Posterior vena cava (tissue), 2 donors: Measurements from ENCODE around the gene ZNF688. TPM values are rescaled to one million over a fixed set of nuclear protein-coding genes. Genes with fewer than 3 reads are reported as not detected.
A peak's percentile ranks its signal among the peaks of the same experiment; 100 is the strongest.
"Not testable (repeated sequence)": the region's sequence is repeated elsewhere in the genome, so short reads cannot be mapped to it uniquely, and the experiment has no call there.

ENCODE experiments used
- DNase-seq: peaks from one replicate; pipeline ENCODE4 v3.0.0-alpha.2; 2020; ENCODE audit warnings: low spot score
- intact Hi-C, 2 donors: fragments of 100-400 bp; cut with DNase I; formaldehyde crosslinking; loops; one replicate each; pipeline versions ENCODE4 v1.14.1 to v1.14.2; 2022 to 2023
- total RNA-seq, 2 donors: library from RNA; stranded (reverse); fragmentation: NEBNext Ultra II Directional; extraction: Animal tissue kit (Norgen Biotek cat#: 25700); gene quantifications; one replicate each; pipeline ENCODE4 v1.2.1, GENCODE V29; 2021
- donor health status: DM: yes; HTN: yes; CAD: no.
- donor health status: DM: yes; HTN: yes; CAD: no.

ZNF688 gene
- total RNA-seq, 2 donors from 2014 or later, result 8.8 to 10.8 TPM

DNA sequence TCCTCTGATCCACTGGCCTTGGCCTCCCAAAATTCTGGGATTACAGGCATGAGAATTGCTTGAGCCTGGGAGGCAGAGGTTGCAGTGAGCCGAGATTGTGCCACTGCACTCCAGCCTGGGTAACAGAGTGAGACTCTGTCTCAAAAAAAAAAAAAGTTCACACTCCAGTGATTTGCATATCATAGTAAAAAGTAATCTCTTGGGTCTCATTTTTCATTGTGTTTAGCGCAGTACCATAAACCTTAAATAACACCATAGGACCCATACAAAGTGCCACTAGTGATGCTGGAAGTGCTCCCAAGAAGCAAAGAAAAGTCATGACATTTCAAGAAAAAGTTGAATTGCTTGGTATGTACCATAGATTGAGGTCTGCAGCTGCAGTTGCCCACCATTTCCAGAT lies 18.1 kb upstream of the ZNF688 start:
- intact Hi-C loops, result loop anchor here (10.0 kb wide), 2 partner anchors 45 to 65 kb away; partner anchors contain the start of gene ZNF768 (in 1 of the 2)
- not testable (repeated sequence) for DNase-seq

DNA sequence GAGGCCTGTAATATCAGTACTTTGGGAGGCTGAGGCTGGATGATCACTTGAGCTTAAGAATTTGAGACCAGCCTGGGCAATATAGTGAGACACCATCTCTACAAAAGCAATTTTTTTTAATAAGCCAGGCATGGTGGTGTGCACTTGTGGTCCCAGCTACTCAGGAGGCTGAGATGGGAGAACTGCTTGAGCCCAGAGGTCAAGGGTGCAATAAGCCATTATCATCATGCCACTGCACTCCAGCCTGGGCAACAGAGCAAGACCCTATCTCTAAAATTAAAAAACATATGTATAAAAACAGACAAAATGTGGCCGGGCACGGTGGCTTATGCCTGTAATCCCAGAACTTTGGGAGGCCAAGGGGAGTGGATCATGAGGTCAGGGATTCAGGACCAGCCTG lies 17.1 kb upstream of the ZNF688 start:
- DNase-seq, result no peak
- intact Hi-C loops, result loop anchor here (10.0 kb wide), 2 partner anchors 46 to 64 kb away; partner anchors contain the start of gene ZNF768 (in 1 of the 2)

DNA sequence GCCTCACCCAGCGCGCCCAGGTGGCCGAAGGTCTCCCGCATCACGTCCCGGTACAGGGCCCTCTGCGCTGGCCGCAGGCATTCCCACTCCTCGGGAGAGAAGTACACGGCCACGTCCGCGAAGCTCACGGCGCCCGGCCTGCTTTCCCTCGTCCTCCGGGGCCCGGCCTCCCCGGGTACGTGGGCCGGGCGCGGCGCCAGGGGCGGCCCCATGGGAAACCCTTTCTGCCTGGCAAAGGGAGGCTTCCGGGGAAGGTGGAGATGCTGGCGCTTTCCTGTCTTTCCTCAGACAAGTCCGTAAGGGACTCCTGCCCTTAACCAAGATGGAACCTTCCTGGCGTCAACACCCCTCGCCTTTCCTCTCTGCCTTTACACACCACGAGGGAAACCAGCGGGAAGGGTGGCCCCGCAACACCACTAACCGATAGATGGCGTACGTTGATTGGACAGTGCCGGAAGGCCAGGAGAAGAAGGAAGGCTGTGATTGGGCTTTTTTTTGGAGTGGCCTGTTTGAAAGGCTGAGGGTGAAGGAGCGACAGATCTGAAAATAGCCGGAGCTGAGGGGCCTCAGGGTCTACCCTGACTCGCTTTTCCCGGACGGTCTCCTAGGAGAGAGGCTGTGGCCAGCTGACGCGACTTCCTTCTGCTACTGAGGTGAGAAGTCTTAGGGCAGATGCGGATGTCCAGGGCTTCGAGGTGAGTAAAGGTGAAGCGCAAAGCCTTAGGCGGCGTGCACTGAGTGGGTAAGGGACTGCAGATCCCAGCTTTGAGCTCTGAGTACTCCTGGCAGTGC lies 14.1 kb upstream of the ZNF688 start, which contains the start of gene ZNF785:
ZNF785 (minus strand) TSS at position 298 of the 792 bp plus-strand sequence; CDS start at position 212, 86 bp downstream.
- peak; percentile 97 for DNase-seq
- intact Hi-C loops, result loop anchor here (10.0 kb wide), 2 partner anchors 49 to 61 kb away; partner anchors contain the start of gene ZNF768 (in 1 of the 2)

DNA sequence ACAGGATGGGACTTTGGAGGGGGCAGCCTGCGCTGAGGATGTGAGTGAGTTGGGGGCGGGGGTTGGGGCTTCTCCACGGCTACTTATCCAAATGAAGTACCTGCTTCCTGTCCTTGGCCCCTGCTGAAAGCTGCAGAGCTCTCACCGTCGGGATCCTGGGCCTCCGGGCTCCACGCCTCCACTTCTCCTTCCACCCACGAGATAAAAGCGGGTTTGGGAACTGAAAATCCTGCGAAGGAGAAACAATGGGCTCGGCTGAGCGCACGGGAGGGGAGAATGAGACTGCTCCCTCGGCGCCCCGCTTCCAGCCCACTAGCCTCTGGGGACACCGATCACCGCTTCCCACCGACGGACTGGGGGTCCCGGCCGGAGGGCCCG lies 13.5 kb upstream of the ZNF688 start:
- intact Hi-C loops, result loop anchor here (10.0 kb wide), 2 partner anchors 50 to 60 kb away; partner anchors contain the start of gene ZNF768 (in 1 of the 2)
- no peak for DNase-seq

DNA sequence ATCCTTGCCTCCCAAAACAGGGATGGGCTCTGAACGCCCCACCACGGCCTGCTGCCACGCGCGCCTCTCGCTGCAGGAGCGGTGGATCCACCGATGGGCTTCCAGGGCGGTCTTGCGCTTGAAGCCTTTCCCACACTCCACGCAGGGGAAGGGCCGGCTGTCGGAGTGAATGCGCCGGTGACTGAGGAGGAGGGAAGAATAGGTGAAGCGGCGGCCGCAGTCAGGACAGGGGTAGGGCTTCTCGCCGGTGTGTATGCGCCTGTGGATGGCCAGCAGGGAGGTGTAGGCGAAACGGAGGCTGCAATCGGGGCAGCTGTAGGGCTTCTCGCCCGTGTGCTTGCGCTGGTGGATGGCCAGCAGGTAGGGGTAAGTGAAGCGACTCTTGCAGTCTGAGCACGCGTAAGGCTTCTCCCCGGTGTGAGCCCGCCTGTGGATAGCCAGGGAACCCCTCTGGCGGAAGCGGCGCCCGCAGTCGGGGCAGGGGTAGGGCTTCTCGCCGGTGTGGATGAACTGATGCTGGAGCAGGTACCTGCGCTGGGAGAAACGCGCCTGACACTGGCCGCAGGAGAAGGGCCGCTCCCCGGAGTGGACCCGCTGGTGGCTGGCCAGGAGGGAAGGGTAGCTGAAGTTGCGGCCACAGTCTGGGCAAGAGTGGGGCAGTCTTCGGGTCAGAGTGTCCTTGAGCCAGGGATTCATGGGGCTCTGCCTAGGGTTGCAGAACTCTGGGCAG lies 11.3 kb upstream of the ZNF688 start:
- intact Hi-C loops, result loop anchor here (10.0 kb wide), 2 partner anchors 52 to 58 kb away; partner anchors contain the start of gene ZNF768 (in 1 of the 2)
- no peak for DNase-seq

DNA sequence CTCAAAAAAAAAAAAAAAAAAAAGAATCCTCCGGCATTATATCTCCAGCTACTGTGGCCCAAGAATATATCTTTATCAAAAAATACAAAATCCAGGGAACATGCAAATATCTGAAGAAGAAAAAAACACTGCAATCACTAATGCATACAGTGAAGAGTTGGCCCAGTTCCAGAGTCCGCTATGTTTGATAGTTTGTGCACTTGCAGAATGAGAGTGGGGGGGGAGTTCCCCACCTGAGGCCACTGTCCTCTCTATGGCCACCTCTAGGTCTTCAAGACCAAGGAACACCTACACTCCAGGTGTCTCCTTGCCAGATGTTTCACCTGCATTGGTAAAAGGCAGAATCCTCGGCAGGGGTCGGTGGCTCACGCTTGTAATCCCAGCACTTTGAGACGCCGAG lies 9.9 kb upstream of the ZNF688 start:
- intact Hi-C loops, result loop anchor here (10.0 kb wide), 2 partner anchors 53 to 57 kb away; partner anchors contain the start of gene ZNF768 (in 1 of the 2)
- no peak for DNase-seq

DNA sequence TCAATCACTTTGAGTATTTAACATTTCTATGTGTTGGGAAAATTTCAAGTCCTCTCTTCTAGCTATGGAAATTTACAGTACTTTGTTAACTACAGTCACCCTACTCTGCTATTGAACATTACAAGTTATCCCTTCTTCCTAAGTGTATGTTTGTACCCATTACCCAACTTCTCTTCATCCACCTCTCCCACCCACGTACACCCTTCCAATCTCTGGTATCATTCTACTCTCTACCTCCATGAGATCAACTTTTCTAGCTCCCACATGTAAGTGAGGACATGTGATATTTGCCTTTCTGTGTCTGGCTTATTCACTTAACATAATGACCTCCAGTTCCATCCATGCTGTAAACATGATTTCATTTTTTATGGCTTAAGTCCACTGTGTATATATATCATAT lies 3.2 kb upstream of the ZNF688 start:
- DNase-seq, result no peak
- intact Hi-C loops, result no loop called here

DNA sequence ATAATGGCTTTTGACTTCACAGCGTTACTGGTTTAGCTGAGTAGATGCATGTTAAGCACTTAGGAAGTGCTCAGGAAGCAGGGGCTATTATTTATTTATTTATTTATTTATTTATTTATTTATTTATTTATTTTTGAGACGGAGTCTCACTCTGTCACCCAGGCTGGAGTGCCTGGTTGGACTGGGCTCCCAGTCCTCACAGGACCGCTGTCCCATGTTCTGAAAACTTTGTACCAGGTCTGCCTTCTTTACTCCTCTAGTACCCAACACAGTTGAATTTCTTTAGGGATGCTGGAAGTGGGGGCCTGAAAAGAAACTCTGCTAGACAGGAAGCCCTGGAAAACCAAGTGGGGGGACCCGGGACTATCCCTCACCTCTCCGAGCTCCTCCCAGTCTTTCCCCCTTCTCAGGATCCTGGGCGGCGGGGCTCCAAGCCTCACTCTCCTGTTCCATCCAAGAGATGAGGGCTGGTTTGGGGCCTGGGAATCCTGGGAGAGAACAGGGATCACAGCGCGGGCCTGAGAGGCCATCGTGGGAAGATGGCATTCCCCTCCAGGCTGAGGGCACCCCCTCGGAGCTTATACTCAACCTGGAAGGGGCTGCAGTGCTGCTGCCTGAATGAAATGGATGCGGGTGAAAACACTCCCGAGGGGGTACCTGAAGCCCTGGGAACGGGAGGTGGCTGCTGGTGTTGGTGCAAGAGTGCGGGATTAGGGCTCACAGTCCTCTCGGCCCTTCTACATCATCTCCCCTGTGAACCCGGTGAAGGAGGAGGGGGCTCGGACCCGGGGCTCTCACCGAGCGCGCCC lies 674 bp downstream of the ZNF688 start:
- no peak for DNase-seq
- intact Hi-C loops, result no loop called here

DNA sequence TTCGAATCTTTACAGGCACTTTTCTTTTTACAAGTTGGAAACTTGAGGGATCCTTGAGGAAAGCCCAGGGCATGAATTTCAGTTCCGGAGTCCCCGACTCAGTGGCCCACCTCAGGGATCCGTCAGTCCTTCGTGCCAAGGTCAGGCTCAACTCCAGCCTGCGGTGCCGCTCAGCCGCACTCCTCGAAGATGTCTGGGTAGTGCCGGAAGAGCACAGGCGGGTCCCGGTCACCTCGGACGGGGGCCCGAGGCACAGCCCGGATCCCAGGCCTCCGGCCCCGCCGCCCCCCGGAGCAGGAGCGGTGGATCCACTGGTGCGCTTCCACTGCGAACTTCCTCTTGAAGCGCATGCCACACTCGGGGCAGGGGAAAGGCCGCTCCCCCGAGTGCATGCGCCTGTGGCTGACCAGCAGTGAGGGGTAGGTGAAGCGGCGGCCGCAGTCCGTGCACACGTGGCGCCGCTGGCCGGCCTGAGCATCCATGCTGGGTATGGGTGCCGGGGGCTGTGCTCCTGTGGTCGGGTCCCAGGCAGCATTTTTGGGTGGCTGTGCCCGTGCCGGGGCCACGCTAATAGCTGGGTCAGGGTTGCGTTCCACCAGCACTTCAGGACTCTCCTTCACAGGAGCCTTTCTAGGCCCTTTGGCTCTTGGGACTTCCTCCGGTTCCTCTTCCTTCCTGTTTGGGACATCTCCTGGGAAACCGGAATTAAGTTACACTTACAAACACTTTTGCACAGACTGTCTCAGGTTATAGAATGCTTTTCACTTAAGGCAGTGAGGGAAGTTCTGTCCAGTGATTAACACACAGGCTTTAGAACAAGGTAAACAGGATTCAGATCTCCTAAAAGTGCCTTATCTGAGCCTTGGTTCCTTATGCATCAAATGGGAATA lies 1.5 kb downstream of the ZNF688 start:
- DNase-seq, result no peak
- intact Hi-C loops, result no loop called here

DNA sequence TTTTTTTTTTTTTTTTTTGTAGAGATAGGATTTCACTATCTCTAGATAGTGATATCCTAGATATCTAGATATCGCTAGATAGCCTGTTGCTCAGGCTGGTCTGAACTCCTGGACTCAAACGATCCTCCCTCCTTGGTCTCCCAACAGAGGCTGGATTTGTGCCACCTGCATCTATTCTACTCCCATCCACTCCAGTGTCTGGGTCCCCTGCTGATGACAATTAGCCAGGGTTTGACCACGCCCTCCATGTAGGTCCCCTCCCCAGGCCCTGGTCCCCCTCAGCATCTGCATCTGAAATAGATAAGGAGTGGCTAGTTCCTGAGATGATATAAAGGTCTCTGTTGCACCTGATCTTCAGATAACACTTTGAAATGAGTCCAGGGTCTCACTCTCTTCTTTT lies 2.2 kb downstream of the ZNF688 start:
- intact Hi-C loops, result no loop called here
- DNase-seq, result no peak

DNA sequence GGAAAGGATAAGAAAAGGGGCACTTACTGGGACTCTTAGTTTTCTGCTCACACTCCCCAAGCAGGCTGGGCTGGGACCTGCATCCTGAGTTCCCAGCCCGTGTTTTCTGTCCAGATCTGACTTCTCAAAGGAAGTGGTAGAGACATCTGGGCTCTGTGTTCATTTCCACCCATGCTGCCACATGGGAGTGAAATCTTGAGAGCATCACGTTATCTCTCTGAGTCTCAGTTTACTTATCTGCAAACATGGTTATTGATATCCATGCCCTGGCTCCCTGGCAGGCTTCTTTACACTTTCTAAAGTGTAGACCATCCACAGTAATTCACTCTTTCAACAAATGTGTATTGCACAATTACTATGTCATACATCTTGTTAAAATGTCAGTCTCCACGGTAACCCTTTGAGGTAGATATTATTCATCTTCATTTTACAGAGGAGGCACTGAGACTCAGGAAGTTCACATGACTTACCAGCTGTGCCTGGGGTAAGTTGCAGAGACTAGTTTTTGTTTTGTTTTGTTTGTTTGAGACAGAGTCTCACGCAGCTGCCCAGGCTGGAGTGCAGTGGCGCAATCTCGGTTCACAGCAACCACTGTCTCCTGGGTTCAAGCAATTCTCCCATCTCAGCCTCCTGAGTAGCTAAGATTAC lies 3.4 kb downstream of the ZNF688 start:
- intact Hi-C loops, result loop anchor here in 1 of 2 donors (1.0 kb wide), 1 partner anchor 36 kb away; no protein-coding TSS in a partner anchor
- no peak for DNase-seq

DNA sequence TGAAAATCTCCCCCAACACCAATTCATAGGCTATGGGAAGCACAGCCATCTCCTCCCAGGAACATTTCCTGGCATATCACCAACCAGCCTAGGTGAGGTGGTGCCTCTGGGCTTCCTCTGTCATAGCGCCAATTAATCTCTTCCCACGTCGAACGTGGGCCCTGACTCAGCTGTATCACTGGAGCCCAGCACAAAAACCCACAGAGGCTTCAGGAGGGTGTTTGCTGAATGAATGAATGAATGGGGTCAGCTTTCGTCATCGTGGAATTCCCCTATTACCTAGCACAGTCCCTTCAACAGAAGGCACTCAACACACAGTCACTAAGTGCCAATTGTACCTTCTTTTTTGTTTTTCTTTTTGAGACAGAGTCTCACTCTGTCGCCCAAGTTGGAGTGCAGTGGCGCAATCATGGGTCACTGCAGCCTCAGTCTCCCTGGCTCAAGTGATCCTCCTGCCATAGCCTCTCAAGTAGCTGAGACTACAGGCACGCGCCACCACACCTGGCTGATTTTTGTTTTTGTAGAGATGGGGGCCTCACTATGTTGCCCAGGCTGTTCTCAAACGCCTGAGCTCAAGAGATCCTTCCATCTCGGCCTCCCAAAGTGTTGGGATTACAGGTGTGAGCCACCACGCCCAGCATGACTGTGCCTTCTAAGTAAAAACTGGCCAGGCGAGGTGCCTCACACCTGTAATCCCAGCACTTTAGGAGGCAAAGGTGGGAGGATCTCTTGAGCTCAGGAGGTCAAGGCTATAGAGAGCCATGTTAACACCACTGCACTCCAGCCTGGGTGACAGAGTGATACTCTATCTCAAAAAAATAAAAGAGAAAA lies 4.1 kb downstream of the ZNF688 start:
- DNase-seq, result no peak
- intact Hi-C loops, result no loop called here

DNA sequence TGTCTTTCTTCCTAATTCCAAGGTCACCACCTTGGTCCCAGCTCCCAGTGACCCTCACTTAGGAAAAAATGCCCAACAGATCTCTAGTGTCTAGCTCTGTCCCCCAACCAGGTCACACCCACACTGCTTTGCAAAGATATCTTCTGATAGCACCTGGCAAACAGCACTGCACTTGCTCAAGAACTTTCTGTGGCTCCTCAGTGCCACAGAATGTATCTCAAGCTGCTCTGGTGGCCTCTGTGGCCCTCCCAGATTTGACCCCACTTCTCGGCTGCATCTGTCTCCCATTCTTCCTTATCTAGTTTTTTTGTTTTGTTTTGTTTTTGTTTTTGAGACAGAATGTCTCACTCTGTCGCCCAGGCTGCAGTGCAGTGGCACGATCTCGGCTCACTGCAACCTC lies 5.0 kb downstream of the ZNF688 start:
- DNase-seq, result no peak
- intact Hi-C loops, result no loop called here

DNA sequence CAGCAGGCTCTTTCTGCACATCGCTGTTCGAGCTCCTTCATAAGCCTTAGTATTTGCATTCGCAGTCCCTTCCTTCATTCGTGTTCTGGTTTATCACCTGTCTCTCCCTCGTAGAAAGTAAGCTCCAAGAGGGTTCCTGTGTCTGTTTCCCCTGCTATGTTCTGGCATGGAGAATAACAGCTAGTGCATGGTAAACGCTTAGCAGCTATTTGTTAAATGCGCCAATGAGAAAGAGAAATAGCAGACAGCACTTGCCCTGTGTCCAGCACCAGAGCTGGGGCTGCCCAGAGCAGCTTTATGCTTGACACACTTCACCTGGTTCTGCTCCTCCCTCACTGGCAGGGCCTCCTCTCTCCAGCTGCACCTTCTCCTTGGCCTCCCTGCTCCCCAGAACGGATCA lies 5.5 kb downstream of the ZNF688 start:
- intact Hi-C loops, result no loop called here

DNA sequence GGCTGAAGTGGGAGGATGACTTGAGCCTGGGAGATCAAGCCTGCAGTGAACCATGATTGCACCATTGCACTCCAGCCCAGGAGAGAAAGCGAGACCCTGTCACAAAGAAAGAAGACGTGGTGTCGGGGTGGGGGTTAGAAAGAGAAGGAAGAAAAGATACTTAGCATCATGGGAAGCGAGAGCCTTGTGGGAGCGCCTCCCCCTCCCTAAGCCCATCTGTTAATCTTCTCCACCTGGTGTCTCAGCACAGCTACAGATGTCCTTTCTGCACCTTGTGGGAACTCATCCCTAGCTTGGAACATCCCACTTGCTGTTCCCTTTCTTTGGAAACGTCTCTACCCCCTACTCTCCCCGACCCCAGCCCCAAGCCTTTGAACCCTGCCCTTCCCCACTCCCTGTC lies 6.0 kb downstream of the ZNF688 start:
- intact Hi-C loops, result no loop called here
- DNase-seq, result no peak

More for the DNA sequence above, 5.5 kb downstream of the ZNF688 start:
- DNase-seq, result no peak

DNA sequence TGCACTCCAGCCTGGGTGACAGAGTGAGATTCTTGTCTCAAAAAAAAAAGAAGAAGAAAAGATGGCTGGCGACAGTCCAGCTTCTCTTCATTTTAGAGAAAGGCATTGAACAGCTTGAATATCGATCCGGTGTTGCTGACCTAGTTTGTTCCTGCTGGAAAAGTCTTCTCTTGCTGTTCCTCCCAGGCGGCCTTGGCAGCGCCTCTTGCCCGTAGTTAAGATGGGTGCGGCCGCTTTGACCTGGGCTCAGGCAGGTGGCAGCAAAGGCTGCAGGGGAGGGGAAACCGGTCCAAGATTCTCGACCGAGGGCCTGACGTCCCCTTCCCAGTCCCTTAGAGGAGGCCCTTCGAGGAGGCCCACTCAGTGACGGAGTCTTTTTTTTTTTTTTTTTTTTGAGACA lies 9.5 kb downstream of the ZNF688 start:
- intact Hi-C loops, result no loop called here
- no peak for DNase-seq
